ENCODE results near the gene SLC29A4.

DNA sequence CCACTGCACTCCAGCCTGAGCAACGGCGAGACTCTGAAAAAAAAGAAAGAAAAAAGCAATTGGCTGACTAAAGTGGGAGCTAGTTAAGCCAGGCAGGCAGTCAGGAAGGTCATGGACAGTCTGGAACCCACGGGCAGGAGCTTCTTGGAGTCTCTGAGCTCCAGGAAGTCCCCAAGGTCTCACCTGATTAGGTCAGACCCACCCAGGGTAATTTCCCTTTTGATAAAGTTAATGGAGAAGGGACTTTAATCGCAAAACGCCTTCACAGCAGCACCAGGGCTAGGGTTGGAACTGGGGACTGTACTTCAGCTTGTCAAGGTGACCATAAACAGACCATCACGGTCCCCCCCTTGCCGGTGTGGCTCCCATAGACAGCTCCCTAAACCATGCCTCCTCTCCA is 6.6 kb downstream of the SLC29A4 start:
- TF ChIP-seq, protein P1, sequence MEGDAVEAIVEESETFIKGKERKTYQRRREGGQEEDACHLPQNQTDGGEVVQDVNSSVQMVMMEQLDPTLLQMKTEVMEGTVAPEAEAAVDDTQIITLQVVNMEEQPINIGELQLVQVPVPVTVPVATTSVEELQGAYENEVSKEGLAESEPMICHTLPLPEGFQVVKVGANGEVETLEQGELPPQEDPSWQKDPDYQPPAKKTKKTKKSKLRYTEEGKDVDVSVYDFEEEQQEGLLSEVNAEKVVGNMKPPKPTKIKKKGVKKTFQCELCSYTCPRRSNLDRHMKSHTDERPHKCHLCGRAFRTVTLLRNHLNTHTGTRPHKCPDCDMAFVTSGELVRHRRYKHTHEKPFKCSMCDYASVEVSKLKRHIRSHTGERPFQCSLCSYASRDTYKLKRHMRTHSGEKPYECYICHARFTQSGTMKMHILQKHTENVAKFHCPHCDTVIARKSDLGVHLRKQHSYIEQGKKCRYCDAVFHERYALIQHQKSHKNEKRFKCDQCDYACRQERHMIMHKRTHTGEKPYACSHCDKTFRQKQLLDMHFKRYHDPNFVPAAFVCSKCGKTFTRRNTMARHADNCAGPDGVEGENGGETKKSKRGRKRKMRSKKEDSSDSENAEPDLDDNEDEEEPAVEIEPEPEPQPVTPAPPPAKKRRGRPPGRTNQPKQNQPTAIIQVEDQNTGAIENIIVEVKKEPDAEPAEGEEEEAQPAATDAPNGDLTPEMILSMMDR (conservative IDR thresholded peaks at IDR 0.05 in 1 of 2, IDR thresholded peaks at IDR 0.05 in 1 of 2; ENCODE audit: extremely low read depth in 1 of 2, insufficient read depth in 1 of 2, low read depth in 1 of 2, low read length in 2 of 2) = no peak
- TF ChIP-seq EZH2 (IDR thresholded peaks at IDR 0.05; ENCODE audit: borderline replicate concordance, low read length) = no peak
